ENCODE results near the gene KRTAP3-2.

The KRTAP3-2 gene

DNA sequence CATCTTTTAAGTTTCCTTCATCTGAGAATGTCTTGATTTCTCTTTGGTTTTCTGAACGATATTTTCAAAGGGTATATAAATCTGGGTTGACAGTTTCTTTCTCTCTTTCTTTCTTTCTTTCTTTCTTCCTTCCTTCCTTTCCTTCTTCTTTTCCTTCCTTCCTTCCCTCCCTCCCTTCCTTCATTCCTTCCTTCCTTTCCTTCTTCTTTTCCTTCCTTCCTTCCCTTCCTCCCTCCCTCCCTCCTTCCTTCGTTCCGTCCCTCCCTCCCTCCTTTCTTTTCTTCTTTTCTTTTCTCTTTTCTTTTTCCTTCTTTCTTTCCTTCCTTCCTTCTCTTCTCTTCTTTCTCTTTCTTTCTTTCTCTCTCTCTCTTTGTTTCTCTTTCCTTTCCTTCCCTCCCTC, 25.3 kb downstream of the KRTAP3-2 start:
- FAIRE-seq (no peak), DNase-seq (ENCODE audit: insufficient read length, low spot score) (no peak)

DNA sequence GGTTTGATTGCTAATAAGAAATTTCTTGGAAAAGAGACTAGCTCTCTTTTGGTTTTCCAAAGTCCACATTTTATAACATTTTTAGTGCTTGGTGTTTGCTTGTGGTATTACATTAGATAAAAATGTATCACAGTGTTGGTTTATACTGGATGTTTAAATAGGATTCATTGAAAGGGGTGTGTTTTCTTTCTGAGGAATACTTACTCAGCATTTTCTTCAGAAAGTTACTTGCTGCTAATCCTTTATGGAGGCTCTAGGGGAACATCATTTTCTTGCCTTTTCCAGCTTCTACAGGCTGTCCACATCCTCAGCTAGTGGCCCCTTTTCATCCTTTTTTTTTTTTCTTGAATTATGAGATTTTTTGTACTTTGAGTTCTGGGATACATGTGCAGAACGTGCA, 32.1 kb downstream of the KRTAP3-2 start:
- DNase-seq (ENCODE audit: insufficient read length, low spot score) (no peak), FAIRE-seq (no peak)

DNA sequence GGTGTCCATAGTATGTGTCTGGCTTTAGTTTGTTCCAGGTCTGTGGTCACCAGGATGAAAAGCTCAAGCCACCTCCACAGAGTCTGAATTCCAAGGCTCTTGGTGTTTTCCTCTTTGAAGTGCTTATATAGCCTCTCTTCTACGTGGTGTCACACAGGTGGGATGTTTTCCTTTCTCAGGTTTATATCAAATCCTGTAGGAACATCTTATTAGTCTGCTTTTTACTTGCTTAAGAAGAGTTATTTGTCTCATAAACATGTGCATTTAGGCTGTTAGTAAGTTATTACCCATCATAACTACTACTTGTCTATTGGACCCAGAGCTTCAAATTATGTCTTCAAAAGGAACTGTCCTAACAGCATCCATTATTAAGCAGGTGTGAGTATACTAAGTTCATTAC, 32.9 kb downstream of the KRTAP3-2 start, which contains the start of gene KRT39:
Gene KRT39, minus strand, starts transcription at position 101 of the 400 bp plus-strand sequence. Its CDS starts 92 bp downstream, at position 9.
- DNase-seq (ENCODE audit: insufficient read length, low spot score), result no peak
- no peak for FAIRE-seq

DNA sequence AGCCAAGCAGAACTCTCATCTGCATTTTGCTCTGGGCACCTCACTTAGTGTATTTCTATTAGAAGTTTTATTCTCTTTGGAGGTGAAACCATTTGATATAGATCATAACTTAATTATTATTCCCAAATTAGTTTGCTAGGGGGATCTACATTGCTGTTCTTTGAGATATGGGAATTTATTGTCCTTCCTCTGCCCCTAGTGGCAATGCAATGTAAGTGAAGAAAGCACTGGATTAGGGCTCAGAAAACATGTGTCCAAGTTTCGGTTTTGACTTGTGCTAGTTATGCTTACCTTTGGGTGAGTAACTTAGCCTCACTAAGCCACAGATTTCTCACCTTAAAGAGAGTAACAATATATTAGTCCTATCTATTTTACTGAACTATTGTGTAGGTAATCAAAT, 35.9 kb downstream of the KRTAP3-2 start:
- FAIRE-seq (peak; percentile 58), DNase-seq (ENCODE audit: insufficient read length, low spot score) (peak; percentile 40)

DNA sequence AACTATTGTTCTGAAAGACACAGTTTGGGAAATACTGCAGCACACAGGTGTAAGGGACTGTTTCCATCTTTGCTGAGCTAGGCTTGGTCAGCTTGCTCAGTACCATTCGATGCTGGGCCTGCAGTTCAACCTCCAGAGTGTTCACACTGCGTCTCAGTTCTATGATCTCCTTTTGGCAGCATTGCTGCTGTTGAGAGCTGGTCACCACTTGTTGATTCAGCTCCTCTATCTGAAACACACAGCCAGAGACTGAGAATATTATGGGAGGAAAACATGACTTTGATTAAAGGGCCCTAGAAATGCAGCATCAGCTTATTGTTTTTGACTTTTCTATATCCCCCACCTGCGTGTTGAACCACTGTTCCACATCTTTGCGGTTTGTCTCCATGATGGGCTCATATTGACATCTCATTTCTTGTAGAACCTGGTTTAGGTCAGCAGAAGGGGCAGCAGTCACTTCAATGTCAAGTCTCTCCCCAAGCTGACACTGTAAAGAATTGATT, 37.6 kb downstream of the KRTAP3-2 start:
- DNase-seq (ENCODE audit: insufficient read length, low spot score), result no peak
- FAIRE-seq, result peak; percentile 63

DNA sequence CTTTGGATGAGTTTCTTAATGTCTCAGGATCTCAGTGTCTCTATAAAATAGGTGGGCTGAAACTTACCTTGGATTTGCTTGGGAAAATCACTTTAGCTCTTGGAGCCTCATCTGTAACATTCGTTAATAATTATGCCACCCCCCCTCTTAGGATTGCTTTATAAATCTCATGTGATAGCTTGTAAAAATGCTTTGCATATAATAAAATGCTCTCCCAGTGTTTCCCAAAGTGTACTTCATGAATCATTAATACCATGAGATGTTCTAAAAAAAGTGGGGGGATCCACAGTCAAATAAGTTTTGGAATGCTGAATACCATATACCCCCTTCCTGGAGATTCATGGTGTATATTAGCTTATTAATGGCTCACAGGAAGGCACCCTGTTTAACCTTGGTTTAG, 38.1 kb downstream of the KRTAP3-2 start:
- FAIRE-seq (no peak), DNase-seq (ENCODE audit: insufficient read length, low spot score) (no peak)

DNA sequence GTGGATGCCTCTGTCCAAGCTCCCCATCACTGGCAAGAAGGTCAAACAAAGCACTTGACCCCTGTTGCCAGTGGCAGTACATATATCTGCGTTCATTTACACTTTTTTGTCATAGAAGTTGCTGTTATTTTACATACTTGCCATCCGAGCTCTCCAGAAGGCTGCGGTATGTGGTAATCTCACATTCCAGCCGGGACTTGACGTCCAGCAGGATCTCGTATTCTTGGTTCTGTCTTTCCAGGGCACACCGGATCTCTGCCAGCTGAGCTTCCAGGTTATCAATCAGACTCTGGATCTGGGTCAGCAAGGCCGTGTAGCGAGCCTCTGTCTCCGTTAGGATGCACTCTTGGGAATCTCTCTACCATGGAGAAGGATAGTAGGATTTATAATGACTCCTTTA, 39.6 kb downstream of the KRTAP3-2 start:
- peak; percentile 36 for FAIRE-seq

DNA sequence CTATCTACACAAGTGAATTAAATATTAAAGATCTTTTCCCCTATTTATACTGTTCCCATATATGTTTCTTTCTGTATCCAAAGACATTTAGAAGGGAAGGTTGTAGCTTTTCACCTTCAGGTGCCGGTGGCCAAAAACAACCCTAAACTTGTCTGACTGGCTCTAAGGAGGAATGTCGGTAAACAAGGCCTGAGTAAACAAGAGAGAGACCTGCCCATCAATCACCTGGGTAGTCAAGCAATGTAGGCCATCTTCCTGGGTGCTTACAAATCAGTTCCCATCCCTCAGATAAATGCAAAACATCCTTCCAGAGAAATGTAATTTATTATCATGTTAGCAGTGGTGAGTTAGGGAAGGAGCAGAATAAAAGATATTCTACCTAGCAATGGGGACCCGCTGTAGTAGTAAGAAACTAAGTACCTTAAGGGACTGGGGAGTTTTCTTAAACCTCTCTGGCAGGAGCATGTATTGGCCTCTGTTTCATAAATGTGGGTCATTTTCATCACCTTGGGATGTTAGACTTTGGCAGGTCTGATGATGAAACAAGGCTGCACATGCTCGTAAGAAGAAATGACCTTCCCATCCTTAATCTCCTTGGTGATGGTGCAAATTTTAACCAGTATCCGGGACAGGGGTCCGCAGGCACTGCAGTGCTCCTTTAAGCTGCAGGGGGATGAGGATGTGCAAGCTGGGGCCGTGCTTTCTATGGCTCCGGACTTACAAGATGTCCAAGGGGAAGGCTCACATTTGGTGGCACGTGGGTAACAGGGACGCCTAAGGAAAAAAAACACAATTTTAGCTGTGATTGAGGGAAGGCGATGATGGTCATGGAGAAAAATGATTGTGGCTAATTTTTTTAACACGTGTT, 41.4 kb downstream of the KRTAP3-2 start:
- no peak for FAIRE-seq
- DNase-seq (ENCODE audit: insufficient read length, low spot score), result no peak

More for the DNA sequence above, 39.6 kb downstream of the KRTAP3-2 start:
- DNase-seq (ENCODE audit: insufficient read length, low spot score), result no peak

DNA sequence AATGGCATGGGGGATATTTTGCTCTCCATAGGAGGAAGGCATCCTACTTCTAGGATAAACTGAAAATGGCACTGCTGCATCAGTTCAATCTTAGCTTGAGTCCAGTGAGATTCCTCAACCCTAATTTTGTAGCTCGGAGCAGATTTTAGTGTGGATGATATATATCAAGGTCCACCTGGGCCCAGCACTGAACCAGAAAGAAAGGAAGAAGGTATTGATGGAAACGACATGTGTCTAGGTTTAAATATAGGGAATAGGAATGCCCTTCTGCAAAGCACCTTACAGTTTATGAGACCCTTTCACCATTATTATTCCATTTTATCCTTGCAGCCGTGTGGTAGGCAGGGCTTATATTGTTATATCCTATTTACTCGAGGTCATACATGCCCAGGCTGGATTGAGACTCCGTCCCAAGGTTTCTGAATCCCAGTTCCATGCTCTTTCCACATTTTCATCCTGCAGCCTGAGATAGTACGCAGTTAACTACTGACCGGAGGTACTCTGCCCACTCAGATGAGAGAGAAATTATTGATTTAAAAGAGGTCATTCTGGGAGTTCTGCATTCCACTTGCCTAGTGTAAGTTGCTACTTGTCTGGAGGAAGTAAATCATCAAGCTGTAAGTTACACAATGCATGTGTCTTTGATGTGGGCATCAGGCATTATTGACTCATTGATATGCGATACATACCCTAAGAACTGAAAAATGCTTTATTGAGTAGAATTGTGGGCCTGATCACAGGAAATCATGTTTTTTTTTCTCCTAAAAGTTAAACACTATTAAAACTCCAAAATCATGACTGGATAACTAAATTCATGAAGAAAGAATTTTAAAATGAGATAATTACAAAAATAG, 43.1 kb downstream of the KRTAP3-2 start:
- FAIRE-seq, result peak; percentile 96
- peak; percentile 83 for DNase-seq (ENCODE audit: insufficient read length, low spot score)

DNA sequence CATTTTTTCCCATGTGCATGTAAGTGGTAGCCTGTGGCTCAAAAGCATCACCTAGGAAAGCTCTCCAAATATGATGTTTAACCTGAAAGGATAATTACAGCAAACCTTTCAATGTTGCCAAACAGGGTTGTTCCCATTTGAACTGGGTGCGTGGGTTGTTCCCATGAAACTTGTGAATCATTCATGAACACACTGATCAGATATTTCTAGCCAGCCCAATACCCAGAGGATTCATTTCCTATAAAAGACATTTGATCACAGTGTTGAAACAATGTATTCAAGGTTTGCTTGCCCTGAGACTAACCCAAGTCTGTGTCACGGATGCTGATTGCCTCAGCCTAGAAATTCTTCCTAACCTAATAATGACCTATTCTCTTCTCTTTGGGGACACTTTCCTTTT, 45.8 kb downstream of the KRTAP3-2 start:
- FAIRE-seq (peak; percentile 79), DNase-seq (ENCODE audit: insufficient read length, low spot score) (peak; percentile 43)

DNA sequence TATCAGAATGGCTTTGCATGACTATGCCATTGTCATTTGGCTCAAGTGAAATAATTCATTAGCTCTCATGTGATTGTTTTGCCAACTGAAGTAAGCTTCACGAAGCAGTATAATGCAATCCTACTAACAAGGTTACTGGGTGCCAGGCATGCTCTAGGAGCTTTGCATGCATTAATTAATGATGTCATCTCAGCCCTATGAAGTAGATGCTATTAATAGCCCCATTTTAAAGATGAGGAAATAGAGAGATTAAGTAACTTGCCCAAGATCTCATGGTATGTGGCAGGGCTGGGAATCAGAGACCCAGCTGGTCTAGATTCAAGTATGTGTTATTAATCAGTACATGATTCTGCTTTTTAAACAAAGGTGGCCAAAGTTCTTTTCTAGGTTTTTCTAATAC, 47.0 kb downstream of the KRTAP3-2 start:
- FAIRE-seq, result peak; percentile 26
- no peak for DNase-seq (ENCODE audit: insufficient read length, low spot score)

DNA sequence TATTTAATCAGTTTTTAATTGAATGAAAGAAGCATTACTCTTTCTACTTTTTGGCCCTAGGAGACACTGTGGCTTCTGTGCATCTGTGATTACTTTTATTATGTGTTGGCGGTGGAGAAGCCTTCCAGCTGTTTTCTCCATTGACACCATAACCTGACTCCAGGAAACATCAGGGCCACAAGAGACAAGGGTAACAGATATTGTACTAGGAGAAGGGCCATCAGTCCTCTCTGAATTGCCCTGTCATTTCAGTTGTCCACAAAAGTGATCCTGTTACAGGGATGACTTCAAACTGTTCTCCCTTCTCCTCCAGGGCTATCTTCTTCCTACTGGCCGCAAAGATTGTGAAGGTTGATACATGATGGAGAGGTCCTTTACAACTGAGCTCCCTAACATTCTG, 47.6 kb downstream of the KRTAP3-2 start:
- FAIRE-seq (no peak), DNase-seq (ENCODE audit: insufficient read length, low spot score) (no peak)

DNA sequence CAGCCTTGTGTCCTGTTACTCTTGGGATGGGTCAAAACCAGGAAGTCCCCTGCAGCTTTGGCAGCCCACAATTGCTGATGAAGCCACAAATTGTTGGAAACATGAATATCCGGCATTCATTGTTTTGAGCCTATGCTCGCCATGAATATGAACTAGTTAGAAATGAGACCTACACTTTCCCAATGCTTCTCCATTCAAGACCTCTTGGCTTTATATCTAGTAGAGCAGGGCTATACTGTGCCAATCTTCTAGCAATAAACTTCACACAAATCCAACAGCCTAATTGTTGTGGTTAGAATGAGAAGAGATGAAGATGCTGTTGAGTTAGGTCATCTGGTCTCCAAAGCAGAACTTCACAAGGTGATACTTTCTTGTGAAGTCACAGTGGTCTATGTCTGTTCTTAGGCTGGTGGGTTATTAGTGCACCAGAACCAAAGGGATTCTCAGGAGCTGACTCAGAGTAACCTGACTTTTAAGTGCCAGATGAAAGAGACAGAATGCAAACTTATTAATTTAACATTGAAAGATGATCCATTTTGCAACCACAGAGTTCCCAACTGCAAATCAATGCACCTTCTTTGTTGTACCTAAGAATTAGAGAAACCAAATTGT, 48.6 kb downstream of the KRTAP3-2 start:
- FAIRE-seq, result peak; percentile 62
- no peak for DNase-seq (ENCODE audit: insufficient read length, low spot score)

DNA sequence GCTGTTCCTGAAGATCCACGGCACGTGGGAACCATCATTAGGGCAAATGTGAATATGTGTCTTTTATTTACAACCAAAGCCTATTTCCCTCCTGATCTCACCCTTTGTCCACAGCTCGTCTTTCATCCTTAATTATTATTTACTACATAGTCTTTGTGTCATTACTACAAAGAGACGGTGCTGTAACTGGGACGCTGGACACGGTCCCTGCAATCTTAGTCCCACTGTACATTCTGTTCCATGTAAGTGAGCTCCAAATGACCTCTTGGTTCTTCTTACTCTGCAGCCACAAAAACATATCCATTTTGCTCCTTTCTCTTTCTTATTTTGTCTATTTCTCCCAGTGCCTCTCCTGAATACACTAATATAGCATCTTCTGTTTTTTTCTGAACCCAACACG, 49.5 kb downstream of the KRTAP3-2 start:
- FAIRE-seq (no peak), DNase-seq (ENCODE audit: insufficient read length, low spot score) (no peak)

DNA sequence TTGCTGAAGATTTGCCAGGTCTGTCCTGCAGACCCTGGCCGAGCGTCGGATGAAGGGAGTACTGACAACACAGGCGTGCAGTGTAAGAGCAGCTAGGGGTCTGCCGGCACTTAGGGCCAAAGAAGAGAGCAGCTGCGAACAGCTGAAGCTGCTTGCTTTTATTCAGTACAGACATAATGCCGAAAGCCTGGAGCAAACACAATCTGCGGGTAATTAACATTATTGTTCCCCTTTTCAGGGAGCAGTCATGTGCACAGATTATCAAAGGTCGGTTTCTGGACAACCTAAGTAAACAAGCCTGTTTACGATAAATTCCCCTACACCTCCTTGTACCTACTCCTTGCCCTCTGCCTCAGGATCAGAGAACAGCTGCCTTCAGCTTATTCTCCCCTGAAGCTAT, 50.3 kb downstream of the KRTAP3-2 start:
- DNase-seq (ENCODE audit: insufficient read length, low spot score) (no peak), FAIRE-seq (peak; percentile 28)

All from HTR-8/SVneo (cell line).